ENCODE results near the gene C5orf47.

DNA sequence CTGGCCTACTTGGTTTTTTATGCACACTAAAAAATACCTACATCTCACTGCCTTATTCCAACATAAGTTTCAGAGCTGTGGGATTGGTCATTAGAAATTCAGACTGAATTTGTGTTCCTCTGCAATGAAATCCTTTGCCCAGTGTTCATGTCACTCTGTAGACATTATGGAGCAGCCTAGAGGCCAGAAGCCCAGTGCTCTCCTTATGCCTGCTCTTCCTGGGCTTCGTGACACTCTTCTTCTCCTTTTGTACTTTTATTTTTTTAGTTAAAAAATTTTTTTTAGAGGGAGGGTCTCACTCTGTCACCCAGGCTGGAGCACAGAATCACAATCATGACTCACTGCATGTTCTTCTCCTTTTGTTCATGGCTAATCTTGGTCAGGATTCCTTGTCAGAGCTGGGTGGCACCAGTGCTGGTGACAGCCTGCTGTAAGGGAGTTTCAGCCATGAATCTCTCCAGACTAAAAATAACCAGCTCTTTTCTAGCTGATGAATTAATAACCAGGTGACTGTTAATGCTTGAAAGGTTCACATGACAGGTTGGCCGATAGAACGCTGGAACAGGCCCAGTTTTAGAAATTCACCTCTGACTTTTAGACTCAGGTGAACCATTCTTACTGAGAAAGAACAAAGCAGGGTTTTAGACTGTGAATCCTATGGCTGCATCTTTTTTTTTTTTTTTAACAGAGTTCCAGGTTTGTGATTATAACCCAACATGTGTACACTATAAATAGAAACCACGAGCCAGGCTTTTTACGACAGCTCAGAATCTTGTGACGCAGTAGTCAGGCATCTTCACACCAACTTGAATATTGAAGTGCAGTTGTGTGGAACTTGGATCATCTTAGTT lies 34.1 kb upstream of the C5orf47 start:
- TF ChIP-seq EGR1 (IDR thresholded peaks at IDR 0.05) (no peak), CEBPB (IDR thresholded peaks at IDR 0.05) (no peak), RAD21 (IDR thresholded peaks at IDR 0.05; ENCODE audit: low read depth) (no peak), REST (IDR thresholded peaks at IDR 0.05; ENCODE audit: low read depth) (no peak), EP300 (IDR thresholded peaks at IDR 0.05; ENCODE audit: borderline replicate concordance) (no peak), NFIC (IDR thresholded peaks at IDR 0.05) (no peak), YY1 (IDR thresholded peaks at IDR 0.05; ENCODE audit: low read depth) (no peak), TEAD4 (IDR thresholded peaks at IDR 0.05) (no peak), TAF1 (IDR thresholded peaks at IDR 0.05; ENCODE audit: low read depth) (no peak), FOXM1 (IDR thresholded peaks at IDR 0.05; ENCODE audit: borderline replicate concordance, low read depth) (no peak), USF1 (IDR thresholded peaks at IDR 0.05) (no peak)
- TF ChIP-seq, protein P1, sequence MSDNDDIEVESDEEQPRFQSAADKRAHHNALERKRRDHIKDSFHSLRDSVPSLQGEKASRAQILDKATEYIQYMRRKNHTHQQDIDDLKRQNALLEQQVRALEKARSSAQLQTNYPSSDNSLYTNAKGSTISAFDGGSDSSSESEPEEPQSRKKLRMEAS (IDR thresholded peaks at IDR 0.05) = no peak

Data from Ishikawa (cell line).